Activated T-helper 1 cell treated with anti-CD3 and anti-CD28 coated beads, Interleukin-2, amount 50 U/mL, for 16 hours (primary cell): ENCODE data around the gene ZNF593OS.

Experiments
- DNase-seq, 2 donors: peaks; one replicate each; pipeline ENCODE4 v3.0.0-alpha.2; 2020; ENCODE audit warnings: low read depth in 1 of 2, low spot score in 1 of 2

Gene ZNF593OS

DNA sequence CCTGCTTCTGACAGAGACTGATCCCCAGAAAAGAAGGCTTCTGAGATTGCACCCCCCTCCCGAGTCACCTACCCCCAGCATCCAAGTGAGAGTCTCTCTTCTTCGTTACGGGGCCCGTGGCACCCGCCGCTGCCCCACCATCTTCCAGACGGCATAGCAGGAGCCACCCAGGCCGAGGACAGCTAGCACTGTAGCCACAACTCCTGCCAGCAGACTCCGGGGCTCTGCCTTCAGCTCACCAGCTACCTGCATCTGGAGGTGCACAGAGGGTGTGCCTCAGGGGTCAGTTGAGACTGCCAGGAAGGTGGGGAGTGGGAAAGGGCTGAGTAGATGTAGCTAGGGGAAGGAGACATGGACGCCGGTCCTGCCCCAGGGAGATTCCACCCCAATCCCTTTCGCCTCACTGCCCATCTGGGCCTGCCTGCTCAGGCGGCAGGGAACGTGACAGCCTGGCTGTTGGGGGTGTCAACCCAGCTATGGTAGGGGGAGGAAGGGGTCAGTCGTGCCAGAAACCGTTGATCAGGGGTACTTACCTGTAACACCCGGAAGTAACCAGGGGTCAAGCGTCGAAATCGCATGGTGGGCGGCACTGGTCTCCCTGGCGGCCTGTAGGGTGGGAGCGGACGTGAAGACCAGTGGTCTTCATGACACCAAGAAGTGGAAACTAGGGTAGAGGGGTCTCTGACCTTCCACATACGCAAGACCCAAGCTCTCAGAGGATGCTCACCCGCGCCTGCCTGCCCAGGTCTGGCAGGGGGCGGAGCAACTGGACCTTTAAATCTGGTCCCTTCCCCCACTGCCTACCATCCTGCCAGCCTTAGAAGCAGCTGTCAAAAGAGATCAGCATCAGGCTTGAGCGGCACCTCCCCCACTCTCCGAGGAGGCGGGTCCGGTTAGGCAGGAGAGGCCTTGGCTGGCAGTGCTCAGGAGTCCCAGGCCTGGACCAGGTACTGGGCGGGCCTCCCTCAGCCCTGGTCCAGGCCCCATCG, at the start of gene ZNF593OS:
Gene ZNF593OS (minus strand): TSS at position 749 of the 989 bp plus-strand sequence. CDS start 171 bp downstream, at position 578.
- no peak for DNase-seq

GRCh38 chr1:26221094-26221493, 49.5 kb upstream of the ZNF593OS start:
- no peak for DNase-seq

- no peak for DNase-seq
Observed at GRCh38 chr1:26220199-26220912, 48.7 kb upstream of the ZNF593OS start.

DNA sequence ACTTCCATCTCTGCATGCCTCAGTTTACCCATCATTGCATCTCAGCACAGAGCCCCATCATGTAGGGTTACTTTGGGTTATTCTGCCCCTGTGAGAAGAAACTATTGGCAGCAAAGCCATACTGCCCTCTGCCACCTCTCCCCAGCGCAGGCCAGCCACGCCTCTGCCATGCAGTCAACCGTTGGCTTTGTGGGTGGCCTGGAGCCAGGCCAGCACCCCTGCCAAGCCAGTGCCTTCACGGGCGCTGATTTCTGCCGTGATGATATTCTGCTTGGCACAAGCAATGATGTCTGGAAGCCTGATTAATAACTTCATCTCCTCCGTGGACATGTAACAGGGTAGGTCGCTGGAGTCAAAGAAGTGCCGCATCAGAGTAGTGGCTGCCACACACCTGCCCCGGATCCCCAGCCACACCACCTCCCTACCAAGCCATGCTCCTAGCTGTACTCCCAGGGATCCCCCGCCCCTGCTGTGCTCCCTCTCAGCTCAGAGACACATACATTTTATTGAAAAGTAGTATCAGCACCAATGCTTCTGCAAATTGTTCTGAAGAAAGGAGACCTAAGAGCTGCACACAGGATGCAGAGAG, 47.4 kb upstream of the ZNF593OS start:
- no peak for DNase-seq

DNA sequence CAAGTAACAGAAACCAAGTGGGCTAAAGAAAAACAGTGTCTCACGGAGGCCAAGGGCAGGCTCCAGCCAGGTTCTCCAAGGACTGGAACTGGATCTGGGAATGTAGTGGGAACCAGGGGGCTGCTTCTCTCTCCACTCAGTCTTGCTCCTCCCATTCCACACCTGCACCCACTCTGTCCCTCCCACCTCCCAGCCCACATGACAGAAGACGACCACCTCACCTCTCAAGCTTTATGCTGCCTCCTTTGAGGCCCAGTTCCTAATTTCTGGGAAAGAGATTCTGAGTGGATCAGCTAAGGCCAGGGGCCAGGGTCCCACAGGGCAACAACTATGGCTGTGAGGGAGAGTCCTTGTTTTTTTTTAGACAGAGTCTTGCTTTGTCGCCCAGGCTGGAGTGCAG, 43.6 kb upstream of the ZNF593OS start:
- no peak for DNase-seq

GRCh38 chr1:26213335-26213905, 41.8 kb upstream of the ZNF593OS start:
- DNase-seq: no peak

GRCh38 chr1:26212726-26213125, 41.1 kb upstream of the ZNF593OS start:
- DNase-seq: no peak

DNA sequence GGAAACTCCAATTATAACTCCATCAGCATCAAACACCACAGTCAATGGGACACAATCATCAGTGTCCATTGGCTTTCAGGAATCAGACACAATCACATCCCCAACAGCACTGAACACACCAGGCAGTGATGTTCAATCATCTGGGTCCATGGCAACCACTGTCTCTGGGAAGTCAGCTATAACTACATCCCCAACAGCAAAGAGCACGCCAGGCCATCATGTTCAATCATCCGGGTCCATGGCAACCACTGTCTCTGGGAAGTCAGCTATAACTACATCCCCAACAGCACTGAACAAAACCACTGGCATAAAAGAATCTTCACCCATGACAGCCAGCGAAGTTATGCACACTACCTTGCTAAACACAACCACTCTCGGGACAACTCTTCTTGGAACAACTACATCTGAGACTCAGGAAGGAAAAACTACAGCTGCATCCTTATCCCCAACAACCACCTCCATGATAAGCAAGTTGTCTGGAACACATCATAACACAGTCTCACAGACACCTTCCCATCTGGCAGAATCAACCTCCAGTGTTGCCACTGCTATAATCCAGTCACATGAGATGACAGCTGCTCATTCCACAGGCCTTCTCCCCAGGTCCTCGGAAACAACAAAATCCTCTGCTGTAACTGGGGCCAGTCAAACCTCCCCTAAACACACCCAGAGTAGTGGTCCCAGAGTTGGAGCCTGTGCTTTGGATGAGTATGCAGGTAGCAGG, 38.7 kb upstream of the ZNF593OS start:
- no peak for DNase-seq

DNA sequence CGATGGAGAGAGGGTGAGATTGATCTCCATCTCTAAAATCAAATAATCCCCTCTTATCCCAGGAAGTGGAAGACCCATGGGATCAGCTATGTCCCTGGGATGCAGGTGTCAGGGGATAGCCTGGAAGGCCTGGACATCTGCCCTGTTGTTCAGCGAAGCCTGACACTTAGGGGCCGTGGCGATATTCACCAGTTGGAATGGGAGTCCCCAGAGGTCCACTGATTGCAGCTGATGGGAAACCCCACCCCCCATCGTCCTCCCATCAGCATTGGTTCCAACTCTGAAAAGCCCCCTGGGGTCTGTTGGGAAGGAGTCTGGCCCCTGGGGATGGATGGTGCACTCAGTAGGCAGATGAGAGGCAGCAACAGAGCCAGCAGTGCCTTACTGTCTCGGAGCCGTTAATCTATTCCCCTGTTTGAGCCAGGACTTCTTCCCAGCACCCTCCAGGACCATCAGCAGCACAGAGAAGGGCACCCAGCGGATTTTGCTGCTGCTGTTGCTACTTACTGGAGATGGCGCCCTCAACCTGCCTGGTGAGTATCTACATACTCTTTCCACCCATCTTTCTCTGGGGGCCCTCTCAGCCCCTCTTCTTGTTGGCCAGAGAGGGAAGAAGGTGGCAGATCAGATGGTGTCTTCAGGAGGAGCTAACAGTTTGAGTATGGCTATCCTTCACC, 32.1 kb upstream of the ZNF593OS start:
- DNase-seq: no peak

DNA sequence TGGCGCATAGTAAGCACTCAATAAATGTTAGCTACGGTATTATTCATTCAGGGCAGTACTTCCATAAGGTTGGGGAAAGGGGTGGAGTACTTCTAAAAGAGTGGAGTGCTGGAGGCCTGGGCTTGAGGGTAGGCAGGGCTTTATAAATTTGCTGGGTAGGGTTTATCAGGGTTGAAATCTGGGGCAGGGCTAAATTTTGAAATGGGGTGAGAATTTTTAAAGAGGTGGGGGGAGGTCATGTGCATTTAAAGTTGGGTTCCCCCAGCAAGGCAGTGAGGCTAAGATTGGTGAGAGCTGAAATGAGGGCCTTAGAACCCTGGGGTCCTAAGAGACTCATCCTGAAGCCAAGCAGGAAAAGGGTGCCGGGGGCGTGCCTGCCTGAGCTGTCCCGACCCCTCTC, 28.8 kb upstream of the ZNF593OS start:
- DNase-seq: no peak

- DNase-seq: no peak
Observed at GRCh38 chr1:26197813-26198212, 26.2 kb upstream of the ZNF593OS start.

- no peak for DNase-seq
Observed at GRCh38 chr1:26197301-26197700, 25.7 kb upstream of the ZNF593OS start.

DNA sequence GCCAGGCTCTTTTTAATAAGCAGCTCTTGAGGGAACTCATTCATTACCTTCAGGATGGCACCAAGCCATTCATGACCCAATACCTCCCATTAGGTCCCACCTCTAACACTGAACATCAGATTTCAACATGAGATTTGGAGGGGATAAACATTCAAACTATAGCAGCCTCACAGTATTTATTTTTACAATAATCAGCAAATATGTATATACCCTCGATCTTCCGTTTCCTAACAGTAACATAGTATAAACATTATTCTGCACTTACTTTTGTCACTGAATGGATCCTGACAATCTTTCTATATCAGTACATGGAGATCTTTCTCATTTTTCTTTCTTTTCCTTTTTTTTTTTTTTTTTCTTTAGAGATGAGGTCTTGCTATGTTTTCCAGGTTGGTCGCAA, 24.2 kb upstream of the ZNF593OS start:
- DNase-seq: no peak

DNA sequence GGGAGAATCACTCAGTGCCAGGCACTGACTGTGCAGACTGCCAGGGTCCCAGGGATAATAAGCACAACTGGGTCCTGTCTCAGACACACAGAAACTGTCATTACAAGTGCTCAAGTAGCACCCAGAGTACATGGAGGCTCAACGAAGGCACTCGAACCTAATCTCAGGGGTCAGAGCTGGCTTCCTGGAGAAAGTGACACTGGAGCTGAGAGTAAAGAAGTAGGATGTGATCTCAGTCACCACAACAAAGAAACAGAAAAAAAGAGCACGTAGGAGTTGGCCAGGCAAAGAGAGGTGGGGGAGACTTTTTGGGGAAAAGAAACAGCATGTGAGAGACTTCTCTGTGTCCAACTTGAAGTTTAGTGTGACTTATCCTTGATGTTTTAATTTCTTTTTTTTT, 20.1 kb upstream of the ZNF593OS start:
- DNase-seq: no peak

- no peak for DNase-seq
Observed at GRCh38 chr1:26190373-26190987, 18.8 kb upstream of the ZNF593OS start, which contains the start of gene CATSPER4. Gene CATSPER4 (plus strand): TSS chr1:26190602. CDS start chr1:26190628, 26 bp downstream.

DNA sequence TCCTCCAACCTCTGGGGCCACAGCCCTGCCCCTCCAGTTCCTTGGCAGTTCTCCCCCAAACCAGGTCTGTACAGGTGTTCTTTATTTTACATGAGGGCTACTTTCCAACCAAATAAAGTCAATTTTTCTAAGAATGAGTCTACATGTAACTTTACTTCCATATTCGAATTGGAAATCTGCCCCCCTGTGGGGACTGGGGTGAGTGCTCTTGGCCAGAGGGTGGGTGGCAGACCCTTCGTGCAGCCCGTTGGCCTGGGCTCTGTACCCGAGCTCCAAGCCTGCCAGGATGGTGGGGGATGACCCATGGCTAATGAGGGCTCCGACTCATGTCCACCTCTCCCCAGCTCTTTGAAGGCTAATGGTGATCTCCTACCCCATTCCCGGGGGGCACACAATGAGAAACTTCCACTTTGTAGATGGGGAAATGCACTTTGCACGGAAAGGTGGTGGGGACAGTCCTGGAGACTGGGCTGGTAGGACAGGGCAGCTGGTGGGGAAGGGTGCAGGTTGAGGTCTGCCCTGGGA, 18.2 kb upstream of the ZNF593OS start:
- no peak for DNase-seq

GRCh38 chr1:26189331-26189730, 17.7 kb upstream of the ZNF593OS start:
- DNase-seq: no peak

DNA sequence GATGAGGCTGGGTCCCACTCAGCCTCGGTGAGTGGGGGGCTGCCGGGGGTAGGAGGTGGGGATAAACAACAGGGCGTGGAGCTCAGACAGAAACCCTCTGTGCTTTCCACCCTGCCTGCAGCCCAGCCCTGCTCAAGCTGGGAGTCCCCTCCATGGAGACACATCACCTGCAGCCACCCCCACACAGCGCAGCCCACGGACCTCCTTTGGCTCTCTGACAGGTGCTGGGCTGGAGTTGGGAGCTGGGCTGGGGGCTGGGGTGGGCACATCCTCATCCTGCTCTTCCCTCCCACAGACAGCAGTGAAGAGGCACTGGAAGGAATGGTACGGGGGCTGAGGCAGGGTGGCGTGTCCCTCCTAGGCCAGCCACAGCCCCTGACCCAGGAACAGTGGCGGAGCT, 16.8 kb upstream of the ZNF593OS start:
- DNase-seq: no peak

- no peak for DNase-seq
Observed at GRCh38 chr1:26187882-26188281, 16.2 kb upstream of the ZNF593OS start.
